DMS 273 (cell line): ENCODE data around the gene CALHM5.
A peak's percentile ranks its signal among the peaks of the same experiment; 100 is the strongest.

ENCODE experiments used
- DNase-seq: peaks from one replicate; lab custom pipeline; 2025; ENCODE audit not compliant: unreplicated experiment; lab: John Stamatoyannopoulos, UW

CALHM5 gene

DNA sequence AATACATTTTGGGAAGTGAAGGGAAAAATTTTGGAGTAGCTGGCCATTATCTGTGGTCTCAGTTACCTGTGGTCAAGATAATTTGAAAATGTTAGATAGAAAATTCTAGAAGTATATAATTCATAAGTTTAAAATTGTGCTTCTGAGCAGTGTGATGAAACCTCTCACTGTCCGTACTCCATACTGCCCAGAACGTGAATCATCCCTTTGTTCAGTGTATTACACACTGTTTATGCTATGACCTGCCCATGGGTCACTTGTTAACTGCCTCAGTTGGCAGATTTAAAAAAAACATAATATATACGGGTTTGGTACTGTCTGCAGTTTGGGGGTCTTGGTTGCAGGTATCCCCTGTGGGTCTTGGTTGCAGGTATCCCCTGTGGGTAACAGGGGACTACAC, 4.1 kb upstream of the CALHM5 start:
- DNase-seq: no peak

DNA sequence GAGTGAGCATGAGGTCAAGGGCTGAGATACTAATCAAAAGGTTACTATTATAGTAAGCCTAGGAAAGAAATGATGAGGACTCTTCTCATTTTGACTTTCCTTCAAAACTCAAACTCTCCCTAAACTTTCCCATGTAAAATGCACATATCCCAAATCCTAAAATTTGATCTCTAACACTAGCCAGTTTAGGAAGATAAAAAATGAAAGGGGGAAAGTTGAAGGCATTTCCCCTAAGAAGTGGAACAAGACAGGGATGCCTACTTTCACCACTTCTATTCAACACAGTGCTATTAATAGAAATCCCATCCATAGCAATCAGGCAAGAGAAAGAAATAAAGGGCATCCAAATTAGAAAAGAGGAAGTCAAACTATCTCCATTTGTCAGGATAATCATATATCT, 2.9 kb upstream of the CALHM5 start:
- DNase-seq: no peak

GRCh38 chr6:116512111-116512559, 696 bp downstream of the CALHM5 start:
- no peak for DNase-seq

- DNase-seq: no peak
These were observed 1.3 kb downstream of the CALHM5 start for GRCh38 chr6:116512734-116513133.

DNA sequence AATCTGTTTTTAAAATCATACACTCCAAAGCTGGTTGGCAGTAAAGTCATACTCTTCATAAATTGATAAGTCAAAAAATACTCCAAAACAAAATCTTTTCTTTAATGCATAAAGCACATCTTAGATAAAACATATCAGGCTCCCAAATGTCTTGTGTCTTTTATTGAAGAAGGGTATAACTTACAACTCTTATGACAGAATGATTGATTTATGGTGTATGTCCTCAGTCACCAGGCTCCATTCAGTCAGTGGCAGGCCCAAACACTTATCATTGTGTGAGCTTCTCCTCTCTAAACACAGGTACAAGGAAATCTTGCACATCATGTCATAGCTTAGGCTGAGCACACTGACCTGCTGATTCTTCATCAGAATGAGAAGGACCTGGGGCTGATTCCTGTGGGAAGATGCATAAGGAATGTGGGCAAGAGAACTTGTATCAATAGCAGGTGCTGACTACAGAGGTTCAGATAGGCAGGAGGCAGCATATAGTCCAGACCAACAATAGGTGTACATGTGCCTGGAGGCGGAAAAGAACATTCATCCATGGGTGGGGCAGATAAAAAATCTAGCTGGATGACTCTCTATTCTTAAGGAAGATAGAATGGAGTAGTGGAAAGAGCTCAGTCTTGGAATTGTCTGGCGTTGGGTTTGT, 1.9 kb downstream of the CALHM5 start:
- no peak for DNase-seq

DNA sequence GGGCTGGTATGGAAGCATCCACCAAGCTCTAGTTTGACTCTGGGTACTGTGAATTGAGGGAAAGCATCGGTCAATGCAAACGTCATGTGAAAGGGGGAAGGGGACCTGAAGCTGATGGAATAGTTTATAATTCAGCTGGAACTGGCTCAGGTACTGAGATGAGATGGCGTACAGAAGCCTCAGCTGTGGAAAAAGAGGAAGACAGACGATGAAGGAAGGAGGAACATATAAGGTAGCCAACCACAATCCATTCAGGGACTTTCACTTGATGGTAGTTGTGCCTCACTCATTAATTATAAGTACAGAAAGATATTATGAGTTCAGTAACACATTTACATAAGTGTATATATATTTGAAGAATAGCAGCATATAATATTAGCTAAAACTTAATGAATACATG, 2.7 kb downstream of the CALHM5 start:
- DNase-seq: no peak

GRCh38 chr6:116515141-116515540, 3.7 kb downstream of the CALHM5 start:
- no peak for DNase-seq

- DNase-seq: peak; percentile 8
These were observed 7.4 kb downstream of the CALHM5 start for GRCh38 chr6:116518621-116519368.

DNA sequence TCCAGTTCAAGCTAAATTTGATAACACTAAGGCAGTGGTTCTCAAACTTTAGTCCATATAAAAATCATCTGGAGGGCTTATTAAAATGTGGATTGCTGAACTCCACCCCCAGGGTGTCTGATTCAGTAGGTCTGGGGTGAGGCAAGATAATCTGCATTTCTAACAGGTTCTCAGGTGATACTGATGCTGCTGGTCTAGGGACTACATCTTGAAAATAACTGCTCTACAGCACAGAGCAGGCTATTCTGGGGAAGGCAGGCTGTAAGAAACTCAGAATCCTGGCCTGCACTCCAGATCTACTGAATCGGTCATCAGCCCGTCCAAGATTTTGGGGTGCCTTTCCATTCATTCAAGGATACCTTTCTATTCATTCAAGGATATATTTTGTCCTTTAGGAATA, 11.5 kb downstream of the CALHM5 start:
- DNase-seq: no peak

GRCh38 chr6:116524236-116524635, 12.8 kb downstream of the CALHM5 start:
- DNase-seq: no peak

- peak; percentile 51 for DNase-seq
These were observed 16.7 kb downstream of the CALHM5 start for GRCh38 chr6:116528133-116528532.

- DNase-seq: no peak
These were observed 17.3 kb downstream of the CALHM5 start for GRCh38 chr6:116528780-116529179.

DNA sequence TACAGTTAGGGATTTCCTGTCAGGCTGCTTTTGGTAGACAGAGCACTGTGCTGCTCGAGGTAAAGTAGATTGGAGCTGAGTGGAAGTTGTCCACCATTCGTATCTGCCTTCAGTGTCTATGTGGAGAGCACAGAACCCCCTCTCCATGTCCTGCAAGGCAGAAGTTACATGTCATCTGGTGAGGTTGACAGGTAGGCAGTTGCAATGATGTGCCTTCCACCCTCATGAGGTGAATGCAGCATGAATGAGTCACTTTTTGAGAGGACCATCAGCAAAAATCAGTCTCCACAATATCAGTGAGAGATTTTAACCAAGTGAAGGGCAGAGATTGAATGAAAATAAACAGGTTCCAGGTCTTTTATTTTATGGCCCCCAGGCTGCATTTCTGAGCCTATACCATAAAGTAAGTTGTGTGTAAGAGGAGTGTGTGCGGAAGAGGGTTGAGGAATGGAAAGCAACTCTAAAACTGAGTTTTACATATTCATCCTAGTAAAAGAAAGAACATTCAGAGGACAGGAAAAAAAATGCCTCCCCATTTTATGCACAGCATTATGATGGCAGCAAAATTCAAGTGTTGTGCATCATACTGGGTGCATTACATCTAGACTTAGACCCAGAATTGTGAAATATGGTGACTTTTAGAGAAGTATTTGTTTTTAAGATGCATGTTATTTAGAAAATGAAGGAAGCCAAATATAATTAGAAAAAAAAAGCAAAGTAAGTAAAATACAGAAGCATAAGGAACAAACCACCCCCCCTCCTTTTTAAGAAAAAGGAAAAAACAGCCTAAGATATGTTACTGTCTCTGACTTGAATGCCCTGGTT, 18.2 kb downstream of the CALHM5 start:
- no peak for DNase-seq

- DNase-seq: no peak
These were observed 19.0 kb downstream of the CALHM5 start for GRCh38 chr6:116530436-116530835.

- peak; percentile 82 for DNase-seq
These were observed 20.5 kb downstream of the CALHM5 start for GRCh38 chr6:116531675-116532570.

DNA sequence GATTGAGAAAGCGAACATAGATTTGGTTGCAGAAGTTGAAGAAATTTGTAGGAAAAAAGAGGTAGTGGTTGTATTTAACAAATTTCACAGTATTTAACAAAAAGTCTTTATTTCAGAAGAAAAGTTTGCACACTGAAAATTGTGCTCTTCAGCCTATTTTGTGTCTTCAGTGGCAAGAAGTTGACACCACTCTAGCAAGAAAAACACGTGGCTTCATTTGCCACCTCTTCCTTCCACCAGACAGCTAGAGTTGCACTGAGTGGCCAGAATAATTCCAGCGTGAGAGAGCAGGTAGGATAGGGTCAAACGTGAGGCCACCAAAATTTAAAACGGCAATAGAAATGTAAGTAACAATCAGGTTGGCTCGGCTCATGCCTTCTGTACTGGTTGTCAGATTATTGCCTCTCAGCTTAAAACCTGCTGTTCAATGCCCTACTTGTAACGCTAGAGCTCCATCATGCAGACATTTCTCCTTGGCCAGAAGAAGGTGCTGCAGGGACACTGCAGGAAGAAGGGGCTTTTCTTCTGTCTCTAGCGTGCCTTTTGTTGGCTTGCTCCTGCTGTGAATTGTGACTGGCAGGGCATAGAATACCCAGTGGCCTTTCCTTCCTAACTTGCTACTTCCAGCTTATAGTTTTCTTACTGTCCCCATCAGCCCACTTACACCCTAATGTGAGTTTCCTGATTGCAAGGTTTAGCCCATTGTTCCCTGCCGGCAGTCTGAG, 22.0 kb downstream of the CALHM5 start:
- DNase-seq: no peak

- no peak for DNase-seq
These were observed 23.7 kb downstream of the CALHM5 start for GRCh38 chr6:116535109-116535508.

- peak; percentile 85 for DNase-seq
These were observed 24.8 kb downstream of the CALHM5 start for GRCh38 chr6:116536216-116536621.

DNA sequence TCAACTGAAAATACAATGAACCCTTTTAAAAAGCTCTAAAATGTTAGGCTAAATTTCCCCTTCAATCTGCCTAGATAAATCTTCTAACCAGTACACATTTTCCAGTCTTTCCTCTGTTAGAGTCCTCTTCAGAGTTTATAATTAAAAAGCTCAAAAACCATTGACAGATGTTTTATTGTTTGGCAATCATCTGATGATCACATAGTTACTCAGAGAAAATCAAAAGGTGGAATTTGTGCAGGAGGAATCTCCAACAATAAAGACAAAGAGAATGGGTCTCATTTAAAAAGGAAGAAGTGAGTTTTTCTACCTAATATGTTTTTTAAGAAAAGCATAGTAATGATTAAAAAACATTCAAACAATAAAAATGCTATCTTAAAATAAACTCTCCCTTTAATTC, 31.0 kb downstream of the CALHM5 start:
- no peak for DNase-seq

DNA sequence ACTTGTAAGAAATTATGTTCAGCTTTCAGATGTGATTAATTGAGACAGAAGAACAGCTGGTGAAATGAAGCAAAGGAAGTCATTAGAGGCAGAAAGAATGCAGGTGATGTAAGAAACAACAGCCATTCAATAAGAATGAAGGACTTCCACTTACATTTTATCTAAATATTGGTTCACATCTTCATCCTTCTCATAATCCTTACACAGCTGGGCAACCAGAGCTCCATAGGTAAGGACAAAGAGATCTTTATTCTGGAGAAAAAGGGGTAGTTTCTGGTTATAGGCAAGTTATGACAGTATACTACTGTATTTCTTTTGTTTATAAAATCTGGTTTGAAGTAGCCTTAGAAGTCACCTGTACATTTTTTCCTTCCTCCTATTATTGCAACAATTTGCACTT, 31.7 kb downstream of the CALHM5 start:
- no peak for DNase-seq
